K562 (cell line): ENCODE results near the gene ATPAF2. TPM values are rescaled to one million over a fixed set of nuclear protein-coding genes. Genes with fewer than 3 reads are reported as not detected.

Source experiments
- CBX8 ChIP-seq: fragments of 200-600 bp; sonication (generic); IDR thresholded peaks from 2 replicates; pipeline ENCODE4 v1.6.1; 2012; ENCODE audit warnings: borderline replicate concordance, mixed run types, low read depth, mild to moderate bottlenecking, moderate library complexity, mixed read lengths, low read length, control low read depth, inconsistent platforms; ENCODE audit not compliant: poor library complexity, severe bottlenecking; ENCODE audit errors: extremely low read depth
- FOXM1 ChIP-seq, 2 experiments: fragments of 450-650 bp in 1 of 2; sonication (generic) in 1 of 2; formaldehyde crosslinking in 1 of 2; IDR thresholded peaks; 2 replicates each; pipeline versions ENCODE4 v1.6.1 to v1.9.0; 2017 to 2022; ENCODE audit warnings: low read depth in 2 of 2, mild to moderate bottlenecking in 2 of 2, missing genetic modification reagents in 1 of 2, moderate library complexity in 1 of 2
- HDGF ChIP-seq: fragments of 450-650 bp; IDR thresholded peaks from 2 replicates; pipeline ENCODE4 v1.6.1; 2016
- NR2F6 ChIP-seq: fragments of 450-650 bp; formaldehyde crosslinking; IDR thresholded peaks from 2 replicates; pipeline ENCODE4 v1.4.0; 2020; ENCODE audit warnings: mild to moderate bottlenecking
- SMAD4 ChIP-seq: fragments of 250-450 bp; sonication (Bioruptor Pico); conservative IDR thresholded peaks from 2 replicates; pipeline ENCODE4 v1.8.0; 2021; ENCODE audit warnings: inconsistent platforms, mild to moderate bottlenecking, moderate library complexity
- SMARCA4 ChIP-seq: fragments of 450-650 bp; IDR thresholded peaks from 2 replicates; pipeline ENCODE4 v1.6.1; 2016
- TAF9B ChIP-seq: fragments of 450-650 bp; IDR thresholded peaks from 2 replicates; pipeline ENCODE4 v1.6.1; 2018; ENCODE audit warnings: mild to moderate bottlenecking; ENCODE audit not compliant: partially characterized antibody
- TAL1 ChIP-seq: fragments of 450-650 bp; IDR thresholded peaks from 2 replicates; pipeline ENCODE4 v1.6.1; 2016; ENCODE audit warnings: mild to moderate bottlenecking
- TRIM28 ChIP-seq: fragments of 450-650 bp; IDR thresholded peaks from 2 replicates; pipeline ENCODE4 v1.6.1; 2017
- ZBTB7A ChIP-seq: IDR thresholded peaks from 2 replicates; pipeline ENCODE4 v1.6.1; 2011; ENCODE audit warnings: low read depth, mild to moderate bottlenecking, low read length, moderate library complexity, borderline replicate concordance; ENCODE audit not compliant: control insufficient read depth
- ZFP30 ChIP-seq: fragments of 250-450 bp; sonication (Bioruptor Pico); IDR thresholded peaks from 2 replicates; pipeline ENCODE4 v1.8.0; 2022; ENCODE audit warnings: moderate library complexity, mild to moderate bottlenecking, inconsistent platforms, borderline replicate concordance
- polyA plus RNA-seq, 8 experiments: library from polyadenylated mRNA; depleted of rRNA in 4 of 8; stranded (reverse) in 5 of 8; unstranded in 3 of 8; fragments of >200 nt; fragmentation: Nextera tagmentation in 2 of 8; fragmentation: Illumina TruSeq in 1 of 8; extraction: Ambion mirVana in 2 of 8; extraction: Trizol in 1 of 8; gene quantifications; 2 replicates each; pipeline versions ENCODE4 v1.2.1 to v1.2.3, GENCODE V29; 2011 to 2014; ENCODE audit warnings: inconsistent platforms in 1 of 8, missing spikeins in 1 of 8
- total RNA-seq, 7 experiments: library from RNA; depleted of rRNA in 6 of 7; stranded (reverse); fragments of >200 nt in 6 of 7; fragmentation: Illumina TruSeq in 2 of 7; extraction: Trizol in 2 of 7; gene quantifications; 2 replicates each; pipeline versions ENCODE4 v1.2.1 to v1.2.3, GENCODE V29; 2011 to 2021; ENCODE audit warnings: low replicate concordance in 1 of 7
- TF ChIP-seq, protein P1 (sequence below), 2 experiments: fragments of 450-650 bp in 1 of 2; sonication (generic) in 1 of 2; formaldehyde crosslinking in 1 of 2; IDR thresholded peaks in 1 of 2; conservative IDR thresholded peaks in 1 of 2; 2 replicates each; pipeline versions ENCODE4 v1.6.1 to v1.8.1; 2016 to 2023; ENCODE audit warnings: mild to moderate bottlenecking in 2 of 2, moderate library complexity in 2 of 2, inconsistent platforms in 1 of 2, missing genetic modification reagents in 1 of 2
- TF ChIP-seq, protein P2 (sequence below): fragments of 250-450 bp; sonication (Bioruptor Pico); IDR thresholded peaks from 2 replicates; pipeline ENCODE4 v1.8.0; 2022; ENCODE audit warnings: inconsistent platforms
- TF ChIP-seq, protein P3 (sequence below): fragments of 150-350 bp; IDR thresholded peaks from 2 replicates; pipeline ENCODE4 v1.6.1; 2014; ENCODE audit warnings: low read depth, mild to moderate bottlenecking, low read length, borderline replicate concordance
- TF ChIP-seq, protein P4 (sequence below), 2 experiments: fragments of 450-650 bp; IDR thresholded peaks; 2 replicates each; pipeline ENCODE4 v1.6.1; 2016

Gene ATPAF2
- total and polyA plus RNA-seq, 9 of the 15 experiments (the other 6 are each of a cell fraction or from before 2014, with no cell fraction given), result 2.1 to 19.2 (median 11.3) TPM

DNA sequence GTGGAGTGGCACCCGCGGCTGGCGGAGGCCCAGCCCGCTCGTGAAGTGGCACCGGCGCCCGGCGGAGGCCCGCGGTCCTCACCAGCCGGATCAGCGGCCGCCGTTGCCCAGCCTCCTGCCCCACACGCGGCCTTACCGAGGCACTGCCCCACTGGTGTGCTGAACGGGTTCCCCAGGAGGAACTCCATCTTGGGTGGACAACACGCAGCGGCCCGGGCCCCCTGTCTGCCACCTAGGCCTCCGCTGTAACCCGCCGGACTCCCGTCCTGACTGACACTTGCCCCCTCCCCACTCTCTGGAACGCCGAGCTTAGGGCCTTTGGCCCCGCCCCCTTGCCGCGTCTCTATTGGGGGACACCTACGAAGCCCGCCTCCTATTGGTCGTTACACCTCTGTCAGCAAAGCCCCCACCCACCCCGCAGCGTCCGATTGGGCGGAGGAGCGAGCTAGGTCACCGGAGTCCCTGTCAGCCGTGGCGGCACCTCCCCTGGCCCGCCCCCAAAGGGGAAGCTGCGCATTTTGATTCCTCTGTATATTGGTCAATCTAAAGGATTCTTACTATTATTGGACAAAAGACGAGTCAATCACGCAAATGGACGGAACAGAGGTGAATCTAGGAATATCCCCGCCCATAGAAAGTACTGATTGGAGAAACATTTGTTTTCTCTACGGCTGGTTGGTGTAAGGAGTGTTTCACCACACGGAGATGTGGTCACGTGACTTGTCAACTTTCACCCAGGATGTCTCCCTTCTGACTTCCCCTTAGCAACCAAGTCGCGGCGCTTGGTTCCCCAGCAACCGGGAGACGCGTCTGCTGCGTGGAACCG is 66.6 kb downstream of the ATPAF2 start, which contains the start of the genes DRC3 and TOM1L2 (continued):
- TF ChIP-seq, protein P1, sequence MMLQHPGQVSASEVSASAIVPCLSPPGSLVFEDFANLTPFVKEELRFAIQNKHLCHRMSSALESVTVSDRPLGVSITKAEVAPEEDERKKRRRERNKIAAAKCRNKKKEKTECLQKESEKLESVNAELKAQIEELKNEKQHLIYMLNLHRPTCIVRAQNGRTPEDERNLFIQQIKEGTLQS (IDR thresholded peaks at IDR 0.05), result peak; percentile 38; the same call in 1 of the 2 replicates
- TF ChIP-seq, protein P1 (CRISPR knock-in tag; conservative IDR thresholded peaks at IDR 0.05), result no peak
- TF ChIP-seq, protein P2, sequence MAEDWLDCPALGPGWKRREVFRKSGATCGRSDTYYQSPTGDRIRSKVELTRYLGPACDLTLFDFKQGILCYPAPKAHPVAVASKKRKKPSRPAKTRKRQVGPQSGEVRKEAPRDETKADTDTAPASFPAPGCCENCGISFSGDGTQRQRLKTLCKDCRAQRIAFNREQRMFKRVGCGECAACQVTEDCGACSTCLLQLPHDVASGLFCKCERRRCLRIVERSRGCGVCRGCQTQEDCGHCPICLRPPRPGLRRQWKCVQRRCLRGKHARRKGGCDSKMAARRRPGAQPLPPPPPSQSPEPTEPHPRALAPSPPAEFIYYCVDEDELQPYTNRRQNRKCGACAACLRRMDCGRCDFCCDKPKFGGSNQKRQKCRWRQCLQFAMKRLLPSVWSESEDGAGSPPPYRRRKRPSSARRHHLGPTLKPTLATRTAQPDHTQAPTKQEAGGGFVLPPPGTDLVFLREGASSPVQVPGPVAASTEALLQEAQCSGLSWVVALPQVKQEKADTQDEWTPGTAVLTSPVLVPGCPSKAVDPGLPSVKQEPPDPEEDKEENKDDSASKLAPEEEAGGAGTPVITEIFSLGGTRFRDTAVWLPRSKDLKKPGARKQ (CRISPR knock-in tag), result no peak
- TF ChIP-seq FOXM1 (IDR thresholded peaks at IDR 0.05; ENCODE audit: low read depth) (peak; percentile 80), FOXM1 (CRISPR knock-in tag; IDR thresholded peaks at IDR 0.05; ENCODE audit: low read depth) (no peak), SMARCA4 (no peak), HDGF (no peak), ZBTB7A (no peak; the same call in 1 of the 2 replicates), CBX8 (no peak), NR2F6 (CRISPR knock-in tag) (no peak), TRIM28 (no peak), TAF9B (no peak), TAL1 (no peak), SMAD4 (CRISPR knock-in tag) (peak; percentile 73; the same call in 1 of the 2 replicates), ZFP30 (CRISPR knock-in tag) (no peak)
- TF ChIP-seq, protein P3, sequence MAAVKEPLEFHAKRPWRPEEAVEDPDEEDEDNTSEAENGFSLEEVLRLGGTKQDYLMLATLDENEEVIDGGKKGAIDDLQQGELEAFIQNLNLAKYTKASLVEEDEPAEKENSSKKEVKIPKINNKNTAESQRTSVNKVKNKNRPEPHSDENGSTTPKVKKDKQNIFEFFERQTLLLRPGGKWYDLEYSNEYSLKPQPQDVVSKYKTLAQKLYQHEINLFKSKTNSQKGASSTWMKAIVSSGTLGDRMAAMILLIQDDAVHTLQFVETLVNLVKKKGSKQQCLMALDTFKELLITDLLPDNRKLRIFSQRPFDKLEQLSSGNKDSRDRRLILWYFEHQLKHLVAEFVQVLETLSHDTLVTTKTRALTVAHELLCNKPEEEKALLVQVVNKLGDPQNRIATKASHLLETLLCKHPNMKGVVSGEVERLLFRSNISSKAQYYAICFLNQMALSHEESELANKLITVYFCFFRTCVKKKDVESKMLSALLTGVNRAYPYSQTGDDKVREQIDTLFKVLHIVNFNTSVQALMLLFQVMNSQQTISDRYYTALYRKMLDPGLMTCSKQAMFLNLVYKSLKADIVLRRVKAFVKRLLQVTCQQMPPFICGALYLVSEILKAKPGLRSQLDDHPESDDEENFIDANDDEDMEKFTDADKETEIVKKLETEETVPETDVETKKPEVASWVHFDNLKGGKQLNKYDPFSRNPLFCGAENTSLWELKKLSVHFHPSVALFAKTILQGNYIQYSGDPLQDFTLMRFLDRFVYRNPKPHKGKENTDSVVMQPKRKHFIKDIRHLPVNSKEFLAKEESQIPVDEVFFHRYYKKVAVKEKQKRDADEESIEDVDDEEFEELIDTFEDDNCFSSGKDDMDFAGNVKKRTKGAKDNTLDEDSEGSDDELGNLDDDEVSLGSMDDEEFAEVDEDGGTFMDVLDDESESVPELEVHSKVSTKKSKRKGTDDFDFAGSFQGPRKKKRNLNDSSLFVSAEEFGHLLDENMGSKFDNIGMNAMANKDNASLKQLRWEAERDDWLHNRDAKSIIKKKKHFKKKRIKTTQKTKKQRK, result peak; percentile 99
- TF ChIP-seq, protein P4, sequence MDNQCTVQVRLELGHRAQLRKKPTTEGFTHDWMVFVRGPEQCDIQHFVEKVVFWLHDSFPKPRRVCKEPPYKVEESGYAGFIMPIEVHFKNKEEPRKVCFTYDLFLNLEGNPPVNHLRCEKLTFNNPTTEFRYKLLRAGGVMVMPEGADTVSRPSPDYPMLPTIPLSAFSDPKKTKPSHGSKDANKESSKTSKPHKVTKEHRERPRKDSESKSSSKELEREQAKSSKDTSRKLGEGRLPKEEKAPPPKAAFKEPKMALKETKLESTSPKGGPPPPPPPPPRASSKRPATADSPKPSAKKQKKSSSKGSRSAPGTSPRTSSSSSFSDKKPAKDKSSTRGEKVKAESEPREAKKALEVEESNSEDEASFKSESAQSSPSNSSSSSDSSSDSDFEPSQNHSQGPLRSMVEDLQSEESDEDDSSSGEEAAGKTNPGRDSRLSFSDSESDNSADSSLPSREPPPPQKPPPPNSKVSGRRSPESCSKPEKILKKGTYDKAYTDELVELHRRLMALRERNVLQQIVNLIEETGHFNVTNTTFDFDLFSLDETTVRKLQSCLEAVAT (IDR thresholded peaks at IDR 0.05), result peak in 1 of 2 experiments; percentile 93; a peak in 1 of 4 replicates
